Measurements from ENCODE around the gene C20orf204.

The C20orf204 gene

GRCh38 chr20:64049878-64050260 lies 13.9 kb downstream of the C20orf204 start:
- TF ChIP-seq CTCF (conservative IDR thresholded peaks at IDR 0.05; ENCODE audit: low read depth, low read length) = no peak
- no peak for DNase-seq (ENCODE audit: low read depth)
- H3K4me3 ChIP-seq (ENCODE audit: low read depth, low read length) = no peak overlapping the region

- no peak for DNase-seq (ENCODE audit: low read depth)
- no peak overlapping the region for H3K4me3 ChIP-seq (ENCODE audit: low read depth, low read length)
- TF ChIP-seq CTCF (conservative IDR thresholded peaks at IDR 0.05; ENCODE audit: low read depth, low read length) = no peak
Observed at GRCh38 chr20:64050261-64051032, 14.5 kb downstream of the C20orf204 start.

- H3K4me3 ChIP-seq (ENCODE audit: low read depth, low read length) = no peak overlapping the region
- no peak for TF ChIP-seq CTCF (conservative IDR thresholded peaks at IDR 0.05; ENCODE audit: low read depth, low read length)
- DNase-seq (ENCODE audit: low read depth) = no peak
Observed at GRCh38 chr20:64051033-64051452, 15.1 kb downstream of the C20orf204 start.

- no peak overlapping the region for H3K4me3 ChIP-seq (ENCODE audit: low read depth, low read length)
- no peak for DNase-seq (ENCODE audit: low read depth)
- TF ChIP-seq CTCF (conservative IDR thresholded peaks at IDR 0.05; ENCODE audit: low read depth, low read length) = no peak
Observed at GRCh38 chr20:64051561-64052325, 15.8 kb downstream of the C20orf204 start.

GRCh38 chr20:64052326-64052722 lies 16.3 kb downstream of the C20orf204 start:
- no peak for TF ChIP-seq CTCF (conservative IDR thresholded peaks at IDR 0.05; ENCODE audit: low read depth, low read length)
- H3K4me3 ChIP-seq (ENCODE audit: low read depth, low read length) = no peak overlapping the region
- no peak for DNase-seq (ENCODE audit: low read depth)

GRCh38 chr20:64052987-64053840 lies 17.2 kb downstream of the C20orf204 start:
- no peak overlapping the region for H3K4me3 ChIP-seq (ENCODE audit: low read depth, low read length)
- DNase-seq (ENCODE audit: low read depth) = no peak
- TF ChIP-seq CTCF (conservative IDR thresholded peaks at IDR 0.05; ENCODE audit: low read depth, low read length) = no peak
